ENCODE data around the gene SLC44A1.

SLC44A1 gene

DNA sequence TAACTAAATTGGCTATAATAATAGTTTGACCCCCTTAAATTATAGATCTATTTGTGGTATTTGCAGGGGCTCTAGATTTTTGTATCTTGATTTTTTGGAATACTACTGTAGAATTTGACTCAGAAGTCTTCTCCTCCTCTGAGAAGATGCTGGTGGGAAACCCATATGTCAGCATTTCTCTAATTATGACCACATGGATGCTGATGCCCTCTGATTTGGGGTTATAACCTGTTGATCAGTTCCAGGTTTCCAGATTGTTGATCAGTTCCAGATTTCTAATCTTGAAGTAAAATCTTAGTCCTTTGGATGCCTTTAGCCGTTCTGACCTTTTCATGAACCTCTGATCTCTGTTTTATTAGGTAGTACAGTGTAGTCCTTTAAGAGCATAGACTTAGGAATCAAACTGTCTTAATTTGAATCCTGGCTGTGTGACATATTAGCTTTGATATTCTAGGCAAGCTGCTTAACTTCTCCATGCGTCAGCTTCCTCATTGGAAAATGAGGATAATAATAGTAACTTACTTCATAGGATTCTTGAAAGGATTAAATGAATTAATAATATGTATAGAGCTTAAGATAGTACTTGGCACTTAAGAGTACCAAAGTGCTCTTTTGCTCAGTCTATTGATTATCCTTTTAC is 211.5 kb downstream of the SLC44A1 start:
- TF ChIP-seq, protein P1, sequence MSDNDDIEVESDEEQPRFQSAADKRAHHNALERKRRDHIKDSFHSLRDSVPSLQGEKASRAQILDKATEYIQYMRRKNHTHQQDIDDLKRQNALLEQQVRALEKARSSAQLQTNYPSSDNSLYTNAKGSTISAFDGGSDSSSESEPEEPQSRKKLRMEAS (IDR thresholded peaks at IDR 0.05; ENCODE audit: low read depth, low read length), result no peak
- TF ChIP-seq, protein P2, sequence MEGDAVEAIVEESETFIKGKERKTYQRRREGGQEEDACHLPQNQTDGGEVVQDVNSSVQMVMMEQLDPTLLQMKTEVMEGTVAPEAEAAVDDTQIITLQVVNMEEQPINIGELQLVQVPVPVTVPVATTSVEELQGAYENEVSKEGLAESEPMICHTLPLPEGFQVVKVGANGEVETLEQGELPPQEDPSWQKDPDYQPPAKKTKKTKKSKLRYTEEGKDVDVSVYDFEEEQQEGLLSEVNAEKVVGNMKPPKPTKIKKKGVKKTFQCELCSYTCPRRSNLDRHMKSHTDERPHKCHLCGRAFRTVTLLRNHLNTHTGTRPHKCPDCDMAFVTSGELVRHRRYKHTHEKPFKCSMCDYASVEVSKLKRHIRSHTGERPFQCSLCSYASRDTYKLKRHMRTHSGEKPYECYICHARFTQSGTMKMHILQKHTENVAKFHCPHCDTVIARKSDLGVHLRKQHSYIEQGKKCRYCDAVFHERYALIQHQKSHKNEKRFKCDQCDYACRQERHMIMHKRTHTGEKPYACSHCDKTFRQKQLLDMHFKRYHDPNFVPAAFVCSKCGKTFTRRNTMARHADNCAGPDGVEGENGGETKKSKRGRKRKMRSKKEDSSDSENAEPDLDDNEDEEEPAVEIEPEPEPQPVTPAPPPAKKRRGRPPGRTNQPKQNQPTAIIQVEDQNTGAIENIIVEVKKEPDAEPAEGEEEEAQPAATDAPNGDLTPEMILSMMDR (IDR thresholded peaks at IDR 0.05; ENCODE audit: low read depth, low read length), result no peak
- TF ChIP-seq MYC (IDR thresholded peaks at IDR 0.05; ENCODE audit: low read depth, low read length) (no peak), POLR2A (IDR thresholded peaks at IDR 0.05; ENCODE audit: extremely low read depth, insufficient read length) (no peak)
- no peak overlapping the region for H3K4me3 ChIP-seq (ENCODE audit: low read depth, low read length)
- no peak for DNase-seq (ENCODE audit: low read depth)

DNA sequence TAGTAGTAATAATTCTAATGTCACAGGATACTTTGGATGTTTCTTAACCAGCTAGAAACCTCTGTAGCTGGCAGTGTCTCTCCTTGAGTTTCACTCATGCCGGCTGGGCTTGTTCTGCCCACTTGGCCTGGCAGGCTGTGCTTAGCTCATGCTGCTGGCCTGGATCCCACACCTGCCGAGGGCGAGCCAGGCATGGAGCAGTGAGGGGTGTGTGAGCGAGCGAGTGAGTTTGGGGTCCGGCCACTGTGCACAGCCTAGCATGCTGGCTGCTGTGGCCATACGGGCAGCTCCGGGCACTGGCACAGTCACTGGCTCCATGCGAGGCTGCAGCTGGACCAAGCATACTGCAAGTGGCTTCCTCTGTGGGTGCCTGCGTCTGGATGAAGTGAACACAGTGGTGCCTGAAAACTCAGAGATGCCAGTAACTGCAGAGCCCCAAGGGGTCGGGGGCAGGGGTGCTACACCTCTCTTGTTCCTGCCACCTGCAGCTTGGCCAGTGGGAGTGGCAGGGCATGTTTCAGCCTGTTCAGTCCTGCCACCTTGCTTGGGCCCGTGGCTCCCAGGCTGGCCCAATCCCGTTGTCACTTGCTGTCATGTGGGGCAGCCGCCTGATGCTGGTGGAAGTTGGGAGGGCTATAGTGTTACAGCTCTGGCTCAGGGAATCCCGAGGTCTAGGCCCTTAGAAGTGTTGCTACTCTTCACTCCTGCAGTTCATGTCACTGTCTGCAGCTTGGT is 213.3 kb downstream of the SLC44A1 start:
- no peak for DNase-seq (ENCODE audit: low read depth)
- no peak overlapping the region for H3K4me3 ChIP-seq (ENCODE audit: low read depth, low read length)

GRCh38 chr9:105458404-105458803 is 214.0 kb downstream of the SLC44A1 start:
- DNase-seq (ENCODE audit: low read depth), result peak; percentile 10
- H3K4me3 ChIP-seq (ENCODE audit: low read depth, low read length), result no peak overlapping the region
- no peak for TF ChIP-seq POLR2A (IDR thresholded peaks at IDR 0.05; ENCODE audit: extremely low read depth, insufficient read length)
- TF ChIP-seq MYC (IDR thresholded peaks at IDR 0.05; ENCODE audit: low read depth, low read length), result no peak
- TF ChIP-seq, protein P1 (IDR thresholded peaks at IDR 0.05; ENCODE audit: low read depth, low read length), result no peak
- TF ChIP-seq, protein P2 (IDR thresholded peaks at IDR 0.05; ENCODE audit: low read depth, low read length), result no peak

More for the DNA sequence above, 213.3 kb downstream of the SLC44A1 start:
- TF ChIP-seq MYC (IDR thresholded peaks at IDR 0.05; ENCODE audit: low read depth, low read length) (no peak), POLR2A (IDR thresholded peaks at IDR 0.05; ENCODE audit: extremely low read depth, insufficient read length) (no peak)
- TF ChIP-seq, protein P1 (IDR thresholded peaks at IDR 0.05; ENCODE audit: low read depth, low read length), result no peak
- TF ChIP-seq, protein P2 (IDR thresholded peaks at IDR 0.05; ENCODE audit: low read depth, low read length), result no peak

DNA sequence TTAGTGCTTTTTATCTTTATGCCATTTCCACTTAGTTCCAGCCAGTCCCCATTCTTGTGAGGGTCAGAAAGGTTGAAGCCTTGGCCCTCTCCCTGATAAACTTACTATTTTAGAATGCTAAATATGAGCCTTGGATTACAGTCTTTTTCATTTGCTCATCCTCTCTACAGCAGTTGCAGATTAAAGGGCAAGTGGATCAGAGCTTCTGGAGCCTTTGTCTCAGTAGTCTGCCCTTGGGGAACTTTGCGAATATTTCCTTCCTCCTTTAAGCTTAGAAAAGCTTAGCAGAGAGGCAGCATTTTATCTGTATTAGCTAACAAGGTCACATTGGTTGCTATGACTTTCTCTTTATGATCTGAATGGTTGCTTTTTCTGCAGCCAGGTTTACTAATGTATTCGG is 214.9 kb downstream of the SLC44A1 start:
- no peak for DNase-seq (ENCODE audit: low read depth)
- TF ChIP-seq, protein P2 (IDR thresholded peaks at IDR 0.05; ENCODE audit: low read depth, low read length), result no peak
- no peak for TF ChIP-seq POLR2A (IDR thresholded peaks at IDR 0.05; ENCODE audit: extremely low read depth, insufficient read length)
- TF ChIP-seq, protein P1 (IDR thresholded peaks at IDR 0.05; ENCODE audit: low read depth, low read length), result no peak
- TF ChIP-seq MYC (IDR thresholded peaks at IDR 0.05; ENCODE audit: low read depth, low read length), result no peak

GRCh38 chr9:105466898-105467455 is 222.5 kb downstream of the SLC44A1 start:
- TF ChIP-seq POLR2A (IDR thresholded peaks at IDR 0.05; ENCODE audit: extremely low read depth, insufficient read length), result no peak
- TF ChIP-seq, protein P1 (IDR thresholded peaks at IDR 0.05; ENCODE audit: low read depth, low read length), result no peak
- no peak for DNase-seq (ENCODE audit: low read depth)
- no peak overlapping the region for H3K4me3 ChIP-seq (ENCODE audit: low read depth, low read length)

More for the DNA sequence above, 214.9 kb downstream of the SLC44A1 start:
- no peak overlapping the region for H3K4me3 ChIP-seq (ENCODE audit: low read depth, low read length)

DNA sequence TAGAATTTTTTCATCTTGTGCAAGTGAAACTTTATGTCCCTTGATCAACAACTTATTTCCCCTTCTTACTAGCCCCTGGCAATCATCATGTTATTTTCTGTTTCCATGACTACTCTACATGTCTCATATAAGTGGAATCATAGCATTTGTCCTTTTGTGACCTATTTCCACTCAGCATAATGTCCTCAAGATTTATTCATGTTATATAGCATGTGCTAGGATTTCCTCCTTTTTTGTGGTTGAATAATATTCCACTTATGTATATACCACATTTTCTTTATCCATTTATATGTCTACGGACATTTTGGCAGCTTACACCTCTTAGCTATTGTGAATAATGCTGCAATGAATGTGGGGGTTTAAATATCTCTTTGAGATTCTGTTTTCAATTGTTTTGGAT is 224.4 kb downstream of the SLC44A1 start:
- H3K4me3 ChIP-seq (ENCODE audit: low read depth, low read length), result no peak overlapping the region
- TF ChIP-seq, protein P1 (IDR thresholded peaks at IDR 0.05; ENCODE audit: low read depth, low read length), result no peak
- no peak for TF ChIP-seq MYC (IDR thresholded peaks at IDR 0.05; ENCODE audit: low read depth, low read length)
- no peak for TF ChIP-seq POLR2A (IDR thresholded peaks at IDR 0.05; ENCODE audit: extremely low read depth, insufficient read length)
- TF ChIP-seq, protein P2 (IDR thresholded peaks at IDR 0.05; ENCODE audit: low read depth, low read length), result no peak
- DNase-seq (ENCODE audit: low read depth), result no peak

Measured in NB4 (cell line).